SK-N-SH treated with all-trans-retinoic acid at 6 μM for 48 hours (cell line): Measurements from ENCODE around the gene EZR.

Source experiments
- ATAC-seq: fragments of 200-7000 bp; cut with Tn5 transposase; 3 replicates; pipeline ENCODE4 v1.9.1; 2020; ENCODE audit warnings: mild to moderate bottlenecking, moderate library complexity
- ARNTL ChIP-seq: fragments of 450-650 bp; formaldehyde crosslinking; IDR thresholded peaks from 2 replicates; pipeline ENCODE4 v1.5.0; 2020; ENCODE audit warnings: low read depth, mild to moderate bottlenecking, moderate library complexity, borderline replicate concordance
- BACH2 ChIP-seq: fragments of 250-450 bp; sonication (Bioruptor Pico); IDR thresholded peaks from 2 replicates; pipeline ENCODE4 v1.9.0; 2021; ENCODE audit warnings: mild to moderate bottlenecking, borderline replicate concordance
- CSDC2 ChIP-seq: fragments of 250-450 bp; sonication (Bioruptor Pico); IDR thresholded peaks from 2 replicates; pipeline ENCODE4 v1.5.0; 2020; ENCODE audit warnings: mild to moderate bottlenecking, moderate library complexity
- CSRNP3 ChIP-seq: fragments of 250-450 bp; sonication (Bioruptor Pico); IDR thresholded peaks from 2 replicates; pipeline ENCODE4 v1.5.1; 2021; ENCODE audit warnings: mild to moderate bottlenecking, moderate library complexity
- ESRRG ChIP-seq: fragments of 250-450 bp; sonication (Bioruptor Pico); IDR thresholded peaks from 2 replicates; pipeline ENCODE4 v1.6.1; 2021; ENCODE audit warnings: mild to moderate bottlenecking
- ISL1 ChIP-seq: fragments of 250-450 bp; sonication (Bioruptor Pico); IDR thresholded peaks from 2 replicates; pipeline ENCODE4 v2.1.2; 2022; ENCODE audit warnings: mild to moderate bottlenecking, moderate library complexity
- OSR1 ChIP-seq: fragments of 250-450 bp; sonication (Bioruptor Pico); IDR thresholded peaks from 2 replicates; pipeline ENCODE4 v1.8.0; 2022; ENCODE audit warnings: moderate library complexity, mild to moderate bottlenecking, inconsistent platforms
- PATZ1 ChIP-seq: fragments of 250-450 bp; sonication (Bioruptor Pico); IDR thresholded peaks from 2 replicates; pipeline ENCODE4 v1.8.0; 2020; ENCODE audit warnings: mild to moderate bottlenecking, moderate library complexity, borderline replicate concordance
- POU6F1 ChIP-seq: fragments of 250-450 bp; sonication (Bioruptor Pico); IDR thresholded peaks from 2 replicates; pipeline ENCODE4 v1.8.0; 2021; ENCODE audit warnings: low read depth, mild to moderate bottlenecking, moderate library complexity, borderline replicate concordance
- PPARA ChIP-seq: fragments of 250-450 bp; sonication (Bioruptor Pico); IDR thresholded peaks from 2 replicates; pipeline ENCODE4 v1.5.0; 2020; ENCODE audit warnings: mild to moderate bottlenecking, borderline replicate concordance
- RARB ChIP-seq: fragments of 250-450 bp; sonication (Bioruptor Pico); IDR thresholded peaks from 2 replicates; pipeline ENCODE4 v1.8.0; 2021; ENCODE audit warnings: mild to moderate bottlenecking, moderate library complexity
- SNAI2 ChIP-seq: fragments of 250-450 bp; sonication (Bioruptor Pico); IDR thresholded peaks from 2 replicates; pipeline ENCODE4 v1.5.0; 2020; ENCODE audit warnings: mild to moderate bottlenecking, moderate library complexity
- TCF4 ChIP-seq: fragments of 250-450 bp; sonication (Bioruptor Pico); IDR thresholded peaks from 2 replicates; pipeline ENCODE4 v1.8.0; 2021; ENCODE audit warnings: mild to moderate bottlenecking, moderate library complexity, borderline replicate concordance
- TOX ChIP-seq: fragments of 250-450 bp; sonication (Bioruptor Pico); IDR thresholded peaks from 2 replicates; pipeline ENCODE4 v1.8.0; 2021; ENCODE audit warnings: mild to moderate bottlenecking, moderate library complexity, borderline replicate concordance
- TSHZ2 ChIP-seq: fragments of 250-450 bp; sonication (Bioruptor Pico); IDR thresholded peaks from 2 replicates; pipeline ENCODE4 v1.5.0; 2020; ENCODE audit warnings: mild to moderate bottlenecking, moderate library complexity
- ZC3H10 ChIP-seq: fragments of 250-450 bp; sonication (Bioruptor Pico); IDR thresholded peaks from 2 replicates; pipeline ENCODE4 v1.5.1; 2021; ENCODE audit warnings: mild to moderate bottlenecking, moderate library complexity
- ZFP3 ChIP-seq: fragments of 250-450 bp; sonication (Bioruptor Pico); IDR thresholded peaks from 2 replicates; pipeline ENCODE4 v1.5.0; 2020; ENCODE audit warnings: mild to moderate bottlenecking, moderate library complexity
- ZFP30 ChIP-seq: fragments of 450-650 bp; formaldehyde crosslinking; IDR thresholded peaks from 2 replicates; pipeline ENCODE4 v1.5.0; 2022; ENCODE audit warnings: mild to moderate bottlenecking, moderate library complexity
- ZNF565 ChIP-seq: fragments of 450-650 bp; formaldehyde crosslinking; conservative IDR thresholded peaks from 2 replicates; pipeline ENCODE4 v1.5.0; 2020; ENCODE audit warnings: low read depth, mild to moderate bottlenecking, moderate library complexity

The EZR gene

GRCh38 chr6:158797331-158798310, 21.5 kb downstream of the EZR start (continued):
- no peak for TF ChIP-seq CSRNP3 (CRISPR knock-in tag)

GRCh38 chr6:158796353-158796752, 22.8 kb downstream of the EZR start:
- ATAC-seq, result no peak

GRCh38 chr6:158795516-158795915, 23.7 kb downstream of the EZR start:
- TF ChIP-seq TCF4 (CRISPR knock-in tag) (no peak), ISL1 (CRISPR knock-in tag) (no peak), ZFP30 (CRISPR knock-in tag) (no peak), POU6F1 (CRISPR knock-in tag) (no peak), BACH2 (CRISPR knock-in tag) (no peak), CSDC2 (CRISPR knock-in tag) (no peak), ZNF565 (CRISPR knock-in tag) (no peak), RARB (no peak), PATZ1 (CRISPR knock-in tag) (no peak)
- ATAC-seq, result no peak

More at GRCh38 chr6:158796353-158796752, 22.8 kb downstream of the EZR start:
- TF ChIP-seq ZFP3 (CRISPR knock-in tag) (no peak), ZFP30 (CRISPR knock-in tag) (no peak), OSR1 (CRISPR knock-in tag) (no peak), RARB (no peak), TSHZ2 (CRISPR knock-in tag) (no peak), ZC3H10 (CRISPR knock-in tag) (no peak), SNAI2 (CRISPR knock-in tag) (no peak), ESRRG (CRISPR knock-in tag) (no peak), CSRNP3 (CRISPR knock-in tag) (no peak), TOX (no peak), TCF4 (CRISPR knock-in tag) (no peak), PPARA (no peak), POU6F1 (CRISPR knock-in tag) (no peak), ARNTL (CRISPR knock-in tag) (no peak), CSDC2 (CRISPR knock-in tag) (no peak)
- TF ChIP-seq, all 23 proteins: peak for 0
